ENCODE measurements around the gene RTTN.
A peak's percentile ranks its signal among the peaks of the same experiment; 100 is the strongest.

The RTTN gene

DNA sequence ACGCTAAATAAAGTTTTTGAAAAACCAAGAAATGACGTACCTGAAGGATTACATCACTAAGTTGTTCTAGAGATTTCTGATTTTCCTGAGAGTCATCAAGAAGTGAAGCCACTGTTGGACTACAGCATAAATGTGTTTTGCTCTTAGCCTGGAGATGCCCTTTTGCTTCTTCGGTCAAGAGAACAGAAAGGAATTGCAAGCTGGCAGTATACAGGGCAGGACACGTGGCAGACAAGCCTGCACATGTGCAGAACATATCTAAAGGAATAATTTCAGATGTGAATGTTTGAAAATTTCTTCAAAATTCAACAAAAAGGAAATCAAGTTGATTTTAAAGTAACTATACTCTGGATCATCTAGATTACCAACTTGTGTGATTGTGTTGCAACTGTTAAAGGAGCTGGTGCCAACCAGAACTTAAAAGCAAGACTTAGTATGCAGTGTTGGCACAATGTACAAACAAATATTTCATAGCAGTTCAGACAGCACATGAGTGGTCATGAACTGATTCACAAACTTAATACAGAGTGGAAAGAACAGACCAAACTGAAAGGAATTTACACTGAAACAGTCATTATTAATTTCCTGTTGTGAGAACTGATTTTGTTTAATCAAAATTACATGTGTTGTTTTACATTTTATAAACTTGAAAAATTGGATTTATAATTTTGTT lies 157.4 kb downstream of the RTTN start:
- H3K4me3 Mint-ChIP-seq, result no peak overlapping the region
- H3K36me3 Mint-ChIP-seq, result peaks cover 26% of the 10 kb centered on the region
- no peaks in the 10 kb centered on the region for H3K27me3 Mint-ChIP-seq
- H3K4me1 Mint-ChIP-seq (ENCODE audit: low read depth), result peaks cover 7% of the 10 kb centered on the region
- H3K9me3 Mint-ChIP-seq (ENCODE audit: low read depth), result no peaks in the 10 kb centered on the region
- no peak overlapping the region for H3K27ac Mint-ChIP-seq

- no peaks in the 10 kb centered on the region for H3K9me3 Mint-ChIP-seq (ENCODE audit: low read depth)
- H3K36me3 Mint-ChIP-seq, result peaks cover 31% of the 10 kb centered on the region
- H3K27me3 Mint-ChIP-seq, result no peaks in the 10 kb centered on the region
- H3K4me3 Mint-ChIP-seq, result no peak overlapping the region
- peaks cover 7% of the 10 kb centered on the region for H3K4me1 Mint-ChIP-seq (ENCODE audit: low read depth)
- H3K27ac Mint-ChIP-seq, result no peak overlapping the region
Observed at GRCh38 chr18:70046796-70047195, 158.7 kb downstream of the RTTN start.

DNA sequence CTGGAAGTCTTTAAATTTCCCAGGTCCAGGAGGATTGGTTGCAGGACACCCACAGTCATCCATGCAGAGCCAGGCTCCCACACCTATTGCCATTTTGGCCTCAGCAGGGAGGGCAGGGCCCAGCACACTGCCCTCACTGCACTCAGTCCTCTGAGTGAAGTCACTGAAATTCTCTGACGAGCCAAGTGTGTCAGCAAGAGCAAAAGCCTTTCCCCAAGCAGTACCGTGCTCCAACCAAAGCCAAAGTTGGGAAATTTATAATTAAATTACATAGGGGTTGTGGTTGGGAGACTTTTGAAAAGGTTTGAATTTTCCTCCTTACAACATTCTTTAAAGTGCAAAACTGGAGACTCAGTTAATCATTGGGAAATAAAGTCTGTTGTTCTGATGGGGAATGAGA lies 159.3 kb downstream of the RTTN start:
- Mint-ChIP-seq H3K36me3 (peaks cover 30% of the 10 kb centered on the region), H3K9me3 (ENCODE audit: low read depth) (no peaks in the 10 kb centered on the region), H3K4me1 (ENCODE audit: low read depth) (peaks cover 7% of the 10 kb centered on the region), H3K27ac (no peak overlapping the region), H3K4me3 (no peak overlapping the region), H3K27me3 (no peaks in the 10 kb centered on the region)

DNA sequence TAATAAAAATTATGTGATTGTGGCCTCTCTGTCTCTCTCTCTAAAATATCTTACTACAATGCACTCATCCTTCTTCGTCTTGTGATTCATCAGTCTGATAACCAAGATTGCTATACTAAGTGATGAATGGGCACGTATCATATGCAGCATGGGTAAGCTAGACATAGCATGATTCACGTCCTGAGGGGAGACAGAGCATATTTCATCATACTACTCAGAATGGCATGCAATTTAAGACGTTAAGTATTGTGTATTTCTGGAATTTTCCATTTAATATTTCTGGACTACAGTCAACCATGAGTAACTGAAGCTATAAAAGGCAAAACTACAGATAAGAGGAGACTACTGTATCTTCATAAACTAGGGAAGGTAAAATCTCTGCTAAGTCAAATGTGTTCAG lies 160.9 kb downstream of the RTTN start:
- H3K27ac Mint-ChIP-seq, result peak overlapping the region; percentile 16

DNA sequence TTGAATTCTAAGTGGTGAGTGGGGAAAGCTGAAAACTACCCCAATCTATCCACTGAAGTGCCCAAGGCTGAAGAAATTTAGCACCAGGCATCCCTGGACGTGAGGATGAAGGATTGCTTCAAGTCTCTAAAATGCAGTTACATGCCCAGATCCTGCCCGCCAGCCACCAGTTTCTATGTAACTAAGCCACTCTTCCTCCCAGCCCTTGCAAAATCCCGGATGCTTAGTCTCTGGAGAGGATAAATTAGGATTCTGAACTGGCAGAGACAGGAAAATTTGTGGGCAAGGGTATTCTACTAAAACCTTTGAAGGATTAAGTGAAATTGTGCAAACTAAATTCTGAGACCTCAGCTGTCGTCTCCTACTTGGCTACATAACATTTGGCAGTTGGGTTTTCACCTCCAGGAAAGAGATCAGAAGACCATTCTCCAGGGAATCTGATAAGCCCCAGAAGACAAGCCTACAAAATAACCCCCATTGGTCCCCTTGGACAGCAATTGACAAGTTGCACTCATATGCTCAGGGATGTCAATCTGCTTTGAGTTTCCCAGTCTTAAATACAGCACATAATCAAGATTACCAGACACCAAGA lies 163.9 kb downstream of the RTTN start:
- H3K27me3 Mint-ChIP-seq, result no peaks in the 10 kb centered on the region
- peaks cover 1% of the 10 kb centered on the region for H3K9me3 Mint-ChIP-seq (ENCODE audit: low read depth)
- H3K4me3 Mint-ChIP-seq, result no peak overlapping the region
- H3K4me1 Mint-ChIP-seq (ENCODE audit: low read depth), result peaks cover 7% of the 10 kb centered on the region
- peaks cover 42% of the 10 kb centered on the region for H3K36me3 Mint-ChIP-seq
- no peak overlapping the region for H3K27ac Mint-ChIP-seq

More for the DNA sequence above, 160.9 kb downstream of the RTTN start:
- H3K27me3 Mint-ChIP-seq, result no peaks in the 10 kb centered on the region
- peaks cover 27% of the 10 kb centered on the region for H3K36me3 Mint-ChIP-seq
- H3K4me1 Mint-ChIP-seq (ENCODE audit: low read depth), result peaks cover 7% of the 10 kb centered on the region
- H3K4me3 Mint-ChIP-seq, result no peak overlapping the region
- no peaks in the 10 kb centered on the region for H3K9me3 Mint-ChIP-seq (ENCODE audit: low read depth)

- Mint-ChIP-seq H3K4me1 (ENCODE audit: low read depth) (peaks cover 3% of the 10 kb centered on the region), H3K27ac (no peak overlapping the region), H3K27me3 (no peaks in the 10 kb centered on the region), H3K9me3 (ENCODE audit: low read depth) (peaks cover 6% of the 10 kb centered on the region), H3K4me3 (no peak overlapping the region), H3K36me3 (peaks cover 52% of the 10 kb centered on the region)
Observed at GRCh38 chr18:70039186-70039585, 166.3 kb downstream of the RTTN start.

GRCh38 chr18:70037431-70038061 lies 167.9 kb downstream of the RTTN start:
- H3K4me1 Mint-ChIP-seq (ENCODE audit: low read depth), result peaks cover 3% of the 10 kb centered on the region
- H3K27ac Mint-ChIP-seq, result no peak overlapping the region
- no peaks in the 10 kb centered on the region for H3K27me3 Mint-ChIP-seq
- H3K9me3 Mint-ChIP-seq (ENCODE audit: low read depth), result peaks cover 6% of the 10 kb centered on the region
- peaks cover 57% of the 10 kb centered on the region for H3K36me3 Mint-ChIP-seq
- H3K4me3 Mint-ChIP-seq, result no peak overlapping the region

DNA sequence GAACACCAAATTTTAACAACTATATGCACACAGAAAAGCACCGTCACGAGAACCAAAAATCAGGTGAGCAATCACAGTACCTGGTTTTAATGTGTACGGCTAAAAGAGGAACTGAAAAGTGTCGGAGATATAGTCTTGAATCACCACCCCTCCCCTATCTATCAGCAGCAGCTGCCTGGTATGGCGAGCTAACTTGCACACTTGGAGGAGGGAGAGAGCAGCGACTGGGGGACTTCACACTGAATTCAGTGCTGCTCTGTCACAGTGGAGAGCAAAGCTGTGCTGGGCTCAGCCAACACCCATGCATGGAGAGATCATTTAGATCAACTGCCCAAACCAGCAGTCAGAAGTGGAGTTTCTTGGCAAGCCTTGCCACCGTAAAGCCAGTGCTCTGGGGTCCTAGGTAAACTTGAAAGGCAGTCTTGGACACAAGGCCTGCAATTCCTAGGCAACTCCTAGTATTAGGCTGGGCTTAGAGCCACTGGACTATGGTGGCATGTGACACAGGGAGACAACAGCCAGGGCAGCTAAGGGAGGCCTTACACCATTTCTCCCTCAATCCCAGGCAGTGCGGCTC lies 168.6 kb downstream of the RTTN start:
- H3K36me3 Mint-ChIP-seq, result peaks cover 58% of the 10 kb centered on the region
- H3K27me3 Mint-ChIP-seq, result no peaks in the 10 kb centered on the region
- peaks cover 6% of the 10 kb centered on the region for H3K9me3 Mint-ChIP-seq (ENCODE audit: low read depth)
- no peak overlapping the region for H3K27ac Mint-ChIP-seq
- peaks cover 3% of the 10 kb centered on the region for H3K4me1 Mint-ChIP-seq (ENCODE audit: low read depth)
- no peak overlapping the region for H3K4me3 Mint-ChIP-seq

- Mint-ChIP-seq H3K4me3 (no peak overlapping the region), H3K4me1 (ENCODE audit: low read depth) (peaks cover 3% of the 10 kb centered on the region), H3K36me3 (peaks cover 54% of the 10 kb centered on the region), H3K9me3 (ENCODE audit: low read depth) (peaks cover 6% of the 10 kb centered on the region), H3K27ac (no peak overlapping the region), H3K27me3 (no peaks in the 10 kb centered on the region)
Observed at GRCh38 chr18:70036168-70036567, 169.3 kb downstream of the RTTN start.

DNA sequence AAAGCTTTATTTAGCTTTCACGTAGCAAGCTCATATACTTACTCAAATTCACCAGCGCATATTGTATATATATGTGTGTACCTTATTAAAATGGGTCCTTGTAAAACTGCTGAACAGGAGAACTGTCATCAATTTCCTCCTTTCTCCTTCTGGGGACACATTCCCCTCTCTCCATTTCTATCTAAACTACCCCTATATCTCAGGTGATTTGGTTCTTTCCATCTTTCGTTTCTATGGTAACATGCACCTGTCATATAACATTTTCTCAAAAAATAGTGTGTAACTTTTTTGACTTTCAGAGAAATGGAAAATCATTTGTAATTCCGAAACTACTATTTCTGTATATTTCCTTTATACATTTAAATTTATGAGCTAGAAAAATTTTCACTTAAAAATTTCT lies 174.3 kb downstream of the RTTN start:
- Mint-ChIP-seq H3K36me3 (peaks cover 57% of the 10 kb centered on the region), H3K27ac (no peak overlapping the region), H3K27me3 (no peaks in the 10 kb centered on the region), H3K4me3 (no peak overlapping the region), H3K4me1 (ENCODE audit: low read depth) (peaks cover 3% of the 10 kb centered on the region), H3K9me3 (ENCODE audit: low read depth) (peaks cover 1% of the 10 kb centered on the region)

DNA sequence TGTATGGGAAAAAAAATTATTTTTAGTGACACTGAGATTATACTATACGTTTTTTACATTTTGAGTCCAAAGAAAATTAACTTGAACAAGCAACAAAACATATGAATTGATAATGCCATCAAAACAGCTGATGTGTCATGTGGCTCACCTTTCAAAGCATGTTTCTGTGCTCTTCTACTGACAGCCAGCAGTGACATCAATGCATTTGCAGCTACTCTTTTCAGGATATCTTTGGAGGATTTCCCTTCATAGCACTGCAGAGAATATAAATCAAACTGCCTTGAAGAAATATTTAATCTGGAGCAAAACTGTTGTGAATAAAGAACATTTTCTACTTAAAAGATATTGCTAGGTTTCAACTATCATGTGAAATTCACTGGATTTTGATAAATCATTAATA lies 174.8 kb downstream of the RTTN start:
- H3K9me3 Mint-ChIP-seq (ENCODE audit: low read depth), result no peaks in the 10 kb centered on the region
- peaks cover 3% of the 10 kb centered on the region for H3K4me1 Mint-ChIP-seq (ENCODE audit: low read depth)
- no peak overlapping the region for H3K27ac Mint-ChIP-seq
- H3K27me3 Mint-ChIP-seq, result no peaks in the 10 kb centered on the region
- no peak overlapping the region for H3K4me3 Mint-ChIP-seq
- H3K36me3 Mint-ChIP-seq, result peaks cover 56% of the 10 kb centered on the region

DNA sequence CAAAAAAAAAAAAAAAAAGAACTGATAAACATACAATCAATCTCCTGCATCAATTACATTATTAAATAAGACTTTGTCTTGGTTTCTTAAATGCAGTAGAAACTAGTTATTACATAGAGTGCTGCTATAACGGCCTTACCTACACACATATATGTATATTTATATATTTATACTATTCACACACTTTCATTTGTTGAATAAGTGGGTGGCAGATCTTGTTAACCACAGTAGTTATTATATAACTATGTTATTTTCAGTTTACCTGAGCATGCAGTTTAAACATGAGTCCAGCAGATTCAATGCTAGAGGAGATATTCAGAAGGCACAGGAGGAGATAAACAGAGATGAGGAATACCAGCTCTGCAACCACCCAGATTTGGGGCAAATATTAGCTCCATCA lies 176.3 kb downstream of the RTTN start:
- Mint-ChIP-seq H3K27me3 (no peaks in the 10 kb centered on the region), H3K36me3 (peaks cover 55% of the 10 kb centered on the region), H3K9me3 (ENCODE audit: low read depth) (no peaks in the 10 kb centered on the region), H3K4me3 (no peak overlapping the region), H3K4me1 (ENCODE audit: low read depth) (no peaks in the 10 kb centered on the region), H3K27ac (no peak overlapping the region)

DNA sequence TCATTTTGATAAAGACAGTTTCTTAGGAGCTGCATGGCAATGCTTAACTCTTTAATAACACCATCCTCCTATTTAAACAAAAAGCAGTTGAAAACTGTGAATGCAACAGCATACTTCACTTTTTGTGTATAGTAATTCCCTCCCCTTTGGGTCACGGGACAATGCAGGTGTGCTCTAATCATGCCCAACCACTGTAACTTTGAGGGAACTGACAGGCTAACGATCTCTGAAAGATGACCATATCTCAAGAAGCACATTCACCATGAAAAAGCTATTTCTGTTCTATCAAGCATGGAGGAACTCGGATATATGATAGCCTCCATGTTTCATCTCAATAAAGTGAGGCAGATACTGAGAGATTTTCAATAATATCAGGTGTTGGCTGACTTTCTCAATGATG lies 176.8 kb downstream of the RTTN start:
- Mint-ChIP-seq H3K36me3 (peaks cover 58% of the 10 kb centered on the region), H3K27me3 (no peaks in the 10 kb centered on the region), H3K4me3 (no peak overlapping the region), H3K27ac (no peak overlapping the region), H3K4me1 (ENCODE audit: low read depth) (no peaks in the 10 kb centered on the region), H3K9me3 (ENCODE audit: low read depth) (no peaks in the 10 kb centered on the region)

DNA sequence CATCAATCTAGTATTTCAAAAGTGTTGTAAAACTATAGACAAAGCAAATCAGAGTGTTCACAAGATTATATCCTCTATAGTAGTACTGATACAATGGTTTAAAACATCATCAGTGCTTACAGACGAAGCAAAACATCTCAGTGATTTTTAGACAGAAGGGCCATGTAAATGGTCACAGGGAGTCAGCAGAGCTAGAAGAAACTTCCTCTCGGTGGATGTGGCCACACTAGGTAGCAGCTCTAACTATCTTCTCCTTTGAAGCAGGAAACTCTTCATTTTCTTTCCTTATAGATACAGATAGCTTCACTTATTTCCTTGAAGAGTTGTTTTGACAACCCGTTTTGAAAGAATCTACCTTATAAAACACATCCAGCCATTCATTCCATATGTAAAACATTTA lies 177.4 kb downstream of the RTTN start:
- peaks cover 56% of the 10 kb centered on the region for H3K36me3 Mint-ChIP-seq
- H3K4me3 Mint-ChIP-seq, result no peak overlapping the region
- no peaks in the 10 kb centered on the region for H3K4me1 Mint-ChIP-seq (ENCODE audit: low read depth)
- H3K9me3 Mint-ChIP-seq (ENCODE audit: low read depth), result no peaks in the 10 kb centered on the region
- H3K27me3 Mint-ChIP-seq, result no peaks in the 10 kb centered on the region
- no peak overlapping the region for H3K27ac Mint-ChIP-seq

- Mint-ChIP-seq H3K27ac (no peak overlapping the region), H3K4me3 (no peak overlapping the region), H3K9me3 (ENCODE audit: low read depth) (no peaks in the 10 kb centered on the region), H3K36me3 (peaks cover 56% of the 10 kb centered on the region), H3K27me3 (no peaks in the 10 kb centered on the region), H3K4me1 (ENCODE audit: low read depth) (no peaks in the 10 kb centered on the region)
Observed at GRCh38 chr18:70025580-70025979, 179.9 kb downstream of the RTTN start.
